Retina (tissue), 1 donor: Measurements from ENCODE around the gene PPEF2.
A peak's percentile ranks its signal among the peaks of the same experiment; 100 is the strongest.
"Not testable (repeated sequence)": the region's sequence is repeated elsewhere in the genome, so short reads cannot be mapped to it uniquely, and the experiment has no call there.

Experiments
- DNase-seq: peaks from one replicate; pipeline ENCODE4 v3.0.0-alpha.2; 2016

Gene PPEF2

GRCh38 chr4:75902352-75902751 is at the start of gene PPEF2:
TSS of gene PPEF2 (minus strand) at chr4:75902452. CDS start at chr4:75896325, 6,127 bp downstream.
- DNase-seq, result no peak

GRCh38 chr4:75950213-75950815 is 48.1 kb upstream of the PPEF2 start:
- DNase-seq, result no peak

- no peak for DNase-seq
These were observed 46.7 kb upstream of the PPEF2 start for GRCh38 chr4:75948822-75949444.

GRCh38 chr4:75940692-75941253 is 38.5 kb upstream of the PPEF2 start, which contains the start of gene NAAA:
TSS of gene NAAA (minus strand) at chr4:75941013. CDS start at chr4:75940949, 64 bp downstream.
- DNase-seq, result peak; percentile 92

- DNase-seq, result peak; percentile 92
These were observed 37.8 kb upstream of the PPEF2 start for GRCh38 chr4:75939890-75940691.

- DNase-seq, result no peak
These were observed 33.4 kb upstream of the PPEF2 start for GRCh38 chr4:75935628-75936027.

GRCh38 chr4:75930152-75930551 is 27.9 kb upstream of the PPEF2 start:
- no peak for DNase-seq

GRCh38 chr4:75924916-75925315 is 22.7 kb upstream of the PPEF2 start:
- DNase-seq, result not testable (repeated sequence)

- no peak for DNase-seq
These were observed 22.1 kb upstream of the PPEF2 start for GRCh38 chr4:75924309-75924827.

- no peak for DNase-seq
These were observed 20.3 kb upstream of the PPEF2 start for GRCh38 chr4:75922588-75922987.

- DNase-seq, result no peak
These were observed 19.7 kb upstream of the PPEF2 start for GRCh38 chr4:75921910-75922309.

- DNase-seq, result no peak
These were observed 18.1 kb upstream of the PPEF2 start for GRCh38 chr4:75920327-75920726.

- no peak for DNase-seq
These were observed 17.7 kb upstream of the PPEF2 start for GRCh38 chr4:75919920-75920319.

GRCh38 chr4:75916091-75916661 is 13.9 kb upstream of the PPEF2 start:
- DNase-seq, result peak; percentile 27

GRCh38 chr4:75912968-75913367 is 10.7 kb upstream of the PPEF2 start:
- DNase-seq, result no peak

GRCh38 chr4:75910831-75911230 is 8.6 kb upstream of the PPEF2 start:
- not testable (repeated sequence) for DNase-seq

GRCh38 chr4:75909405-75909804 is 7.2 kb upstream of the PPEF2 start:
- DNase-seq, result no peak

GRCh38 chr4:75908555-75908954 is 6.3 kb upstream of the PPEF2 start:
- DNase-seq, result no peak

- no peak for DNase-seq
These were observed 5.7 kb upstream of the PPEF2 start for GRCh38 chr4:75907966-75908365.

- no peak for DNase-seq
These were observed 1.8 kb upstream of the PPEF2 start for GRCh38 chr4:75904076-75904475.

- DNase-seq, result no peak
These were observed 3.7 kb downstream of the PPEF2 start for GRCh38 chr4:75898536-75898935.

GRCh38 chr4:75895744-75896314 is 6.4 kb downstream of the PPEF2 start:
- DNase-seq, result peak; percentile 20

GRCh38 chr4:75892508-75892907 is 9.7 kb downstream of the PPEF2 start:
- DNase-seq, result no peak
